Measurements from ENCODE around the gene ADGRL3.

Gene ADGRL3

GRCh38 chr4:61292322-61292721 is 92.2 kb downstream of the ADGRL3 start:
- no peak for DNase-seq

- DNase-seq, result no peak
These were observed 93.7 kb downstream of the ADGRL3 start for GRCh38 chr4:61293707-61294400.

GRCh38 chr4:61294936-61295335 is 94.8 kb downstream of the ADGRL3 start:
- no peak for DNase-seq

GRCh38 chr4:61296144-61296543 is 96.0 kb downstream of the ADGRL3 start:
- no peak for DNase-seq

GRCh38 chr4:61298178-61298740 is 98.1 kb downstream of the ADGRL3 start:
- peak; percentile 6 for DNase-seq

GRCh38 chr4:61299316-61299715 is 99.2 kb downstream of the ADGRL3 start:
- DNase-seq, result no peak

GRCh38 chr4:61300266-61300844 is 100.2 kb downstream of the ADGRL3 start:
- no peak for DNase-seq

GRCh38 chr4:61301271-61301670 is 101.1 kb downstream of the ADGRL3 start:
- no peak for DNase-seq

GRCh38 chr4:61308033-61308432 is 107.9 kb downstream of the ADGRL3 start:
- no peak for DNase-seq

GRCh38 chr4:61309616-61310015 is 109.5 kb downstream of the ADGRL3 start:
- DNase-seq, result peak; percentile 34

- DNase-seq, result peak; percentile 13
These were observed 112.4 kb downstream of the ADGRL3 start for GRCh38 chr4:61312526-61312925.

- no peak for DNase-seq
These were observed 118.3 kb downstream of the ADGRL3 start for GRCh38 chr4:61318431-61318830.

GRCh38 chr4:61319156-61319555 is 119.0 kb downstream of the ADGRL3 start:
- no peak for DNase-seq

GRCh38 chr4:61320154-61320553 is 120.0 kb downstream of the ADGRL3 start:
- no peak for DNase-seq

GRCh38 chr4:61320631-61321030 is 120.5 kb downstream of the ADGRL3 start:
- no peak for DNase-seq

- DNase-seq, result peak; percentile 16
These were observed 132.6 kb downstream of the ADGRL3 start for GRCh38 chr4:61332693-61333092.

- DNase-seq, result no peak
These were observed 133.4 kb downstream of the ADGRL3 start for GRCh38 chr4:61333490-61333889.

- no peak for DNase-seq
These were observed 135.2 kb downstream of the ADGRL3 start for GRCh38 chr4:61335241-61335763.

GRCh38 chr4:61336488-61336887 is 136.4 kb downstream of the ADGRL3 start:
- no peak for DNase-seq

GRCh38 chr4:61336916-61337315 is 136.8 kb downstream of the ADGRL3 start:
- DNase-seq, result no peak

GRCh38 chr4:61342061-61342460 is 141.9 kb downstream of the ADGRL3 start:
- no peak for DNase-seq

- DNase-seq, result no peak
These were observed 150.8 kb downstream of the ADGRL3 start for GRCh38 chr4:61350932-61351331.

GRCh38 chr4:61356696-61357095 is 156.6 kb downstream of the ADGRL3 start:
- no peak for DNase-seq

- DNase-seq, result no peak
These were observed 159.2 kb downstream of the ADGRL3 start for GRCh38 chr4:61359301-61359700.

All from fibroblast of skin of abdomen (primary cell).